HL-60 (cell line): ENCODE data around the gene NGF.

Experiments
- TF ChIP-seq, protein P1 (sequence below): IDR thresholded peaks from one replicate; pipeline ENCODE4 v1.5.1; 2011; ENCODE audit warnings: low read length, control low read depth, inconsistent platforms; ENCODE audit not compliant: insufficient read depth
- TF ChIP-seq, protein P2 (sequence below): IDR thresholded peaks from 2 replicates; pipeline ENCODE4 v1.6.1; 2012; ENCODE audit warnings: low read depth; ENCODE audit not compliant: insufficient replicate concordance

DNA sequence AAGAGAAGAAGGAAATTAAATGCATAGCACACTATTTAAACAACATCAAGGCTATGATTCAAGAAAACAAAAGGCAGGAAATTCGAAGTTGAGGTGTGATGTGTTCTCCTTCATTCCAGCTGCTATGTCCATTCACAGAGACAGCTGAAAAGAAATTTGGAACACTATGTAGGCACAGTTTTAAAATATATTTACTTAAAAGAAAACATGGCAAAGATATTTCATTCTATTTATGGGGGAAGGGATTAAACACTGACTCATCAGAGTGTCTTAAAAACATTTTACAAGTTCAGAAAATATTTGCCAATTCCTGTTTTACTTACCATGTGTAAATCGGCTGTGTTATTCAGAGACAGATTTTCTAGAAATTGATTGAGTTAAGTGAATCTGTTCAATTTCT, 39.4 kb upstream of the NGF start:
- TF ChIP-seq, protein P1, sequence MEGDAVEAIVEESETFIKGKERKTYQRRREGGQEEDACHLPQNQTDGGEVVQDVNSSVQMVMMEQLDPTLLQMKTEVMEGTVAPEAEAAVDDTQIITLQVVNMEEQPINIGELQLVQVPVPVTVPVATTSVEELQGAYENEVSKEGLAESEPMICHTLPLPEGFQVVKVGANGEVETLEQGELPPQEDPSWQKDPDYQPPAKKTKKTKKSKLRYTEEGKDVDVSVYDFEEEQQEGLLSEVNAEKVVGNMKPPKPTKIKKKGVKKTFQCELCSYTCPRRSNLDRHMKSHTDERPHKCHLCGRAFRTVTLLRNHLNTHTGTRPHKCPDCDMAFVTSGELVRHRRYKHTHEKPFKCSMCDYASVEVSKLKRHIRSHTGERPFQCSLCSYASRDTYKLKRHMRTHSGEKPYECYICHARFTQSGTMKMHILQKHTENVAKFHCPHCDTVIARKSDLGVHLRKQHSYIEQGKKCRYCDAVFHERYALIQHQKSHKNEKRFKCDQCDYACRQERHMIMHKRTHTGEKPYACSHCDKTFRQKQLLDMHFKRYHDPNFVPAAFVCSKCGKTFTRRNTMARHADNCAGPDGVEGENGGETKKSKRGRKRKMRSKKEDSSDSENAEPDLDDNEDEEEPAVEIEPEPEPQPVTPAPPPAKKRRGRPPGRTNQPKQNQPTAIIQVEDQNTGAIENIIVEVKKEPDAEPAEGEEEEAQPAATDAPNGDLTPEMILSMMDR, result no peak
- TF ChIP-seq, protein P2, sequence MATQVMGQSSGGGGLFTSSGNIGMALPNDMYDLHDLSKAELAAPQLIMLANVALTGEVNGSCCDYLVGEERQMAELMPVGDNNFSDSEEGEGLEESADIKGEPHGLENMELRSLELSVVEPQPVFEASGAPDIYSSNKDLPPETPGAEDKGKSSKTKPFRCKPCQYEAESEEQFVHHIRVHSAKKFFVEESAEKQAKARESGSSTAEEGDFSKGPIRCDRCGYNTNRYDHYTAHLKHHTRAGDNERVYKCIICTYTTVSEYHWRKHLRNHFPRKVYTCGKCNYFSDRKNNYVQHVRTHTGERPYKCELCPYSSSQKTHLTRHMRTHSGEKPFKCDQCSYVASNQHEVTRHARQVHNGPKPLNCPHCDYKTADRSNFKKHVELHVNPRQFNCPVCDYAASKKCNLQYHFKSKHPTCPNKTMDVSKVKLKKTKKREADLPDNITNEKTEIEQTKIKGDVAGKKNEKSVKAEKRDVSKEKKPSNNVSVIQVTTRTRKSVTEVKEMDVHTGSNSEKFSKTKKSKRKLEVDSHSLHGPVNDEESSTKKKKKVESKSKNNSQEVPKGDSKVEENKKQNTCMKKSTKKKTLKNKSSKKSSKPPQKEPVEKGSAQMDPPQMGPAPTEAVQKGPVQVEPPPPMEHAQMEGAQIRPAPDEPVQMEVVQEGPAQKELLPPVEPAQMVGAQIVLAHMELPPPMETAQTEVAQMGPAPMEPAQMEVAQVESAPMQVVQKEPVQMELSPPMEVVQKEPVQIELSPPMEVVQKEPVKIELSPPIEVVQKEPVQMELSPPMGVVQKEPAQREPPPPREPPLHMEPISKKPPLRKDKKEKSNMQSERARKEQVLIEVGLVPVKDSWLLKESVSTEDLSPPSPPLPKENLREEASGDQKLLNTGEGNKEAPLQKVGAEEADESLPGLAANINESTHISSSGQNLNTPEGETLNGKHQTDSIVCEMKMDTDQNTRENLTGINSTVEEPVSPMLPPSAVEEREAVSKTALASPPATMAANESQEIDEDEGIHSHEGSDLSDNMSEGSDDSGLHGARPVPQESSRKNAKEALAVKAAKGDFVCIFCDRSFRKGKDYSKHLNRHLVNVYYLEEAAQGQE, result no peak
